ENCODE measurements around the gene NR6A1.

- TF ChIP-seq CTCF (conservative IDR thresholded peaks at IDR 0.05 in 1 of 2, IDR thresholded peaks at IDR 0.05 in 1 of 2; ENCODE audit: extremely low read depth in 1 of 2, insufficient read depth in 1 of 2, low read depth in 1 of 2, low read length in 2 of 2) (no peak), EZH2 (IDR thresholded peaks at IDR 0.05; ENCODE audit: borderline replicate concordance, low read length) (no peak)
Observed at GRCh38 chr9:124632077-124632621, 139.0 kb downstream of the NR6A1 start.

Data from mammary epithelial cell (primary cell).